Islet of Langerhans (tissue), 1 donor: ENCODE measurements around the gene PDE3A.
"Not testable (repeated sequence)": the region's sequence is repeated elsewhere in the genome, so short reads cannot be mapped to it uniquely, and the experiment has no call there.

Source experiments
- FAIRE-seq: peaks from one replicate; lab custom pipeline; 2011; peaks lifted over from hg19 to GRCh38; lab: Jason Lieb, UNC

The PDE3A gene

GRCh38 chr12:20368114-20368650 lies at the start of gene PDE3A:
Gene PDE3A, plus strand, starts transcription at chr12:20368537. Its CDS starts 748 bp downstream, at chr12:20369285.
- no peak for FAIRE-seq

- FAIRE-seq = no peak
Observed at GRCh38 chr12:20319366-20319765, 49.0 kb upstream of the PDE3A start.

DNA sequence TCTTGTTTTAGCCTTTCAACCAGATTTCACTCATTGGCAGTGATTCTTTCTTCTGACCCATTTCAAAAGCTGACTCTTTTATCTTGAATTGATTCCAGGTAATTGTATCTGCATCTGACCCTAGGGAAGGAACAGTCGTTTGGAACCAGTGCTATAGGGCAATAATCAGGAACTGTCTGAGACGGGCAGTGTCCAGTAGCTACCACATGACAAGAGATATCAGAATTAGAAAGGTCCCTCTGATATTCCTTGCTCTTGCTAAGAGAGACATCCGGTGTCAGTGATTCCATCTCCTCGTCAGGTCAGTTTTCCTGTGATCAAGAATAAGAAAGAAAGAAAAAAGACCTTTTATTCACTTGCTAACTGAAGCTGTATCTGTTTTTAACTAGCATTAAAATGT lies 47.8 kb upstream of the PDE3A start:
- FAIRE-seq = no peak

DNA sequence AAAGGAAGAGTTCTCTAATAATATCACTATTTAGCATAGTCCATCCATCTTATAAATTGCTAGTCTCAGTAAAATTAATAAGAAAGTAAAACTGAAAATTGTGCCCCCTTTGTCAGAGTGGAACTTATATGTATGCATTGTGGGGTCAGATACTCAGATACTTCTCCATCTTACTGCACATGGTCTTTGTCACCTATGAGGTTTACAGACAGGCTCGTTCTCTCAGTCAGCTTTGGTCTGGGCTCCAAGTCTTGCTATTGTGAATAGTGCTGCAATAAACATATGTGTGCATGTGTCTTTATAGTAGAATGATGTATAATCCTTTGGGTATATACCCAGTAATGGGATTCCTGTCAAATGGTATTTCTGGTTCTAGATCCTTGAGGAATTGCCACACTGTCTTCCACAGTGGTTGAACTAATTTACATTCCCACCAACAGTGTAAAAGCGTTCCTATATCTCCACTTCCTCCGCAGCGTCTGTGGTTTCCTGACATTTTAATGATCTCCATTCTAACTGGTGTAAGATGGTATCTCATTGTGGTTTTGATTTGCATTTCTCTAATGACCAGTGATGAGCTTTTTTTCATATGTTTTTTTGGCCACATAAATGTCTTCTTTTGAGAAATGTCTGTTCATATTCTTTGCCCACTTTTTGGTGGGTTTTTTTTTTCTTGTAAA lies 37.4 kb upstream of the PDE3A start:
- FAIRE-seq = not testable (repeated sequence)

DNA sequence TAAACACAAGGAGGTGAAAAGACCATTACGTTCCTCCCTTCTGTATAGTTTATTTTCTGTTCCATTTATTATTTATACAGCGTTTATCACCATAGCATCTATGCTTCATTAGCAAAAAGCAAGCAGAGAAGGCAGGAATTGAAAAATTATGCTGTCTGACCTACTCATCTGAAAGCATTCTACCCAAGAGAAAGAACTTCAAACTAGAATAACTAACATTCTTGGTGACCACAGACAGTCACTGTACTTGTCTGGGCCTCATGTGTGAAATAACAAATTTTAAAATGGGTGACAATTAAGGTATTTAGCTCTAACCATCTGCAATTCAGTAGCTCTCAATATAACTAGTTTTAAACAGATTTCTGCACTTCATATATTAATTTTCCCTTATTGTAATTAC lies 29.3 kb upstream of the PDE3A start:
- peak; percentile 41 for FAIRE-seq

GRCh38 chr12:20342111-20342510 lies 26.2 kb upstream of the PDE3A start:
- FAIRE-seq = no peak

DNA sequence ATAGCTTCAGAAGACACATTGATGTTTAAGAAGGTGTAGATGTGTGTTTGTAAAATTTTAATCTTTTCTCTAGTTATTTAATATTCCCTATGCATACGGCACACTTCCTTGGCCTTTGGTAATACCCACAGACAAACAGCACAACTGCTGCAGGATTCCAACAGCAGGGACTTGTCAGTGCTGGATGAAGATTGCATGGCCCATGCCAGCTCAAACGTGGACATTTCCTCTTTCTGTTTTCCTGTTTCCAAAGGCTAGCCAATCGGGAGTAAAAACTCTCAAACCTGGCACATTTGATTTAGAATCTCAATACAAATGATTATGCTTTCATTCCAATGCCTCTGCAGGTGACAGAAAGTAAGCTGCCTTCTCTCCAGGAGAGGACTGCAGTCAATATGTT lies 22.5 kb upstream of the PDE3A start:
- FAIRE-seq = no peak

DNA sequence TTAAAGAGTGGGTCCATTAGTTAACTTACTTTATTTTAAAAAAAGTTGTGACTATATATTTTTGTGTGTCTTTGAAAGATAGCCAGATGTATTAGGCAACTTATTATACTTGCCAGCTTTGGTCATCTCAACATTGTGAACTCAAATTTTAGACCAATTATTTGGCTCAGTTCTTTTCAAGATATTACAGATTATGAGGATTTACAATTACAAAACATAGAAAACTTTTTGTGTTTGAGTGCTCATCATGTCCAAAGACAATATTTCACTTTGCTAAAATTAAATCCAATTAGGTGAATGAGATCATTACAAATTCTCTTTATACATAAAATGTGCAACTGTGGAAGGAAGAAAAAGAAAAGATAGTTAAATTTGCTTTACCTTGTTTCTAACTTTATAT lies 18.3 kb upstream of the PDE3A start:
- FAIRE-seq = no peak

DNA sequence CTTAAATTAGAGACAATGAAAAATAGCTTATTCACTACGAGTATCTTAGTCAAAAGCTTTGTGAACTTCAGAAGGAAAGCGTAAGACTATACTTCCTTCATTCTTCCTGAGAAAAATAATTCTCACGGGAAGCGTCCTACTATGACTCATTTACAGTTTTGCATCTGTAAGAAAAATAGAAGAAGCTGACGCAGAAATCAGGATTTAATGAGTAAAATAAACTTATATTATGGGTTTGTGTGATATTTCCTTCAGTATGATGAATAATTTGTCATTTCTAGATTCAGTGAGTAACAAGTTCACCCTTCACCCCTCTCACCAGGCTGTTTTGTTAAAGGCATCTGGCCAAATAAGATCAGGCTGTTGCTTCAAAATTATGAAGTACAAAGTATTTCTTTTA lies 17.8 kb upstream of the PDE3A start:
- FAIRE-seq = no peak

DNA sequence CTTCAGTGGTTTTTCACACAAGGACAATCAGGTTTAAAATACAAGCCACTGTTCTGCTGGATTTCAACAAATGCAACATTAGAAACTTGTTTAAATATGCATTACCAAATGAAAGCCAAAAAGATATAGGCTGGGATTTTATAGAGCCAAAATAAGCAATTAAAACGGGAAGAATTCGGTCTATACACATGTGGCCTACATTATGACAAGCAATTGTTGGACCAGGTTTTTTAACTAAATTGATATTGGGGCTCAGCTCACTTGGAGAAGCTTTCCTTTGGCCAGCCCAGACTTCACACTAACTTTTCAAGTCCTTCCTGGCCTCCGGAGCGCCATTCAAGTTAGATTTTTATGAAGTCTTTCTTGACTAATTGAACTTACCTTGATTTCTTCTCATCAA lies 16.9 kb upstream of the PDE3A start:
- FAIRE-seq = no peak

- no peak for FAIRE-seq
Observed at GRCh38 chr12:20356048-20356447, 12.3 kb upstream of the PDE3A start.

DNA sequence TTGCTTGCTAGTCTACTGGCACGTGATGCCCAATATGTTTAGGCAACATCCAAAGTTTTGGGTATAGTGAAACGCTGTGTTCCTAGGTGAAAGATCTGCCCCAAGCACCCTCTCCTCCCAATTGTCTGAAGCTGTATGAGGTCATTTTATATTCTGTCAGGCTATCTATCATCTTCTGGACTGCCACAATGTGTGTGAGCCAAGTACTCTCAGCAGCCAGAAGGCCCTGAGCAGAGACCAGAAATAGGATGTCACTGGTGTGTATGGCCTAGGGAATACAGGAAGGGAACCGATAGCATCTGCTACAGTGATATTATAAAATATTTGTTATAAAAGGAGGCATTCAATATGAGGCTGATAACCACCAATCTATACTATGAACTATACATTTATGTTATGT lies 7.9 kb upstream of the PDE3A start:
- FAIRE-seq = no peak

- FAIRE-seq = no peak
Observed at GRCh38 chr12:20361416-20361815, 6.9 kb upstream of the PDE3A start.

DNA sequence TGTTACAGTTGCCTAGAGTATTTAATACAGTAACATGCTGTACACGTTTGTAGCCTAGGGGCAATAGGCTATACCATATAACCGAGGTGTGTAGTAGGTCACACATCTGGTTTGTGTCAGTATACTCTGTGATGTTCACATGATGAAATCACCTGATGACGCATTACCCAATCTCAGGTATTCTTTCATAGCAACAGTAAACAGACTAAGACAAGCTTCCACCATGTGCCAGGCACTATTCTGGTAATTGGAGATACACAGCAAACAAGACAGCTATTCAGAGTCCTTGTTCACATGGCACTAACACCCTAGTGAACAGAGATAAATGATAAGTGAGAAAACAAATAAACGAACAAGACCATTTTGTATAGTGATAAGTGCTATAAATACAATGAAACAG lies 3.8 kb upstream of the PDE3A start:
- FAIRE-seq = peak; percentile 82

GRCh38 chr12:20366776-20367409 lies 1.4 kb upstream of the PDE3A start:
- no peak for FAIRE-seq

DNA sequence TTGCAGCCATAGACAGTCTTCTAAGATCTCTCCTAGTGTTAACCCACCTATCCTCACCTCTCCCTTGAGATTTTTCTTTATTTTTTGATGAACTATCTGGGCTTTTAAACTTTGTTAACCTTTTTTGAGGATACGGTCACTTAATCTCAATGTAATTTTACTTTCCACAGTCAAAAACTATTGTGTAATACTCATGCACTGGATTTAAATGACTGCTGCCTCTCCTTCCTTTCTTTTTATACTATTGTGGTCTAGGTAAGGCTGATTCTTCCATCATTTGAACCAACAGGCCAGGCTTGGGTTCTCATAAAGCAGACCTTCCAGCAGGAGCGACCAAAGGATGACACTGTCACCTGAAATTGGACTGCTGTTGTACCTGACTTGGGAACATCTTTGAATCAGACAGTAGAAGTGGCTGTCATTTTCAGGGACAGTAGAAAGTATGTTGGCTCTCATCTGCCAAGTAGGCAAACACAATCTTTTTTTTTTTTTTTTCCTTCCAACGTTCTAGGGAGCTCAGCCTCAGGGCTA lies 689 bp upstream of the PDE3A start:
- FAIRE-seq = peak; percentile 43

DNA sequence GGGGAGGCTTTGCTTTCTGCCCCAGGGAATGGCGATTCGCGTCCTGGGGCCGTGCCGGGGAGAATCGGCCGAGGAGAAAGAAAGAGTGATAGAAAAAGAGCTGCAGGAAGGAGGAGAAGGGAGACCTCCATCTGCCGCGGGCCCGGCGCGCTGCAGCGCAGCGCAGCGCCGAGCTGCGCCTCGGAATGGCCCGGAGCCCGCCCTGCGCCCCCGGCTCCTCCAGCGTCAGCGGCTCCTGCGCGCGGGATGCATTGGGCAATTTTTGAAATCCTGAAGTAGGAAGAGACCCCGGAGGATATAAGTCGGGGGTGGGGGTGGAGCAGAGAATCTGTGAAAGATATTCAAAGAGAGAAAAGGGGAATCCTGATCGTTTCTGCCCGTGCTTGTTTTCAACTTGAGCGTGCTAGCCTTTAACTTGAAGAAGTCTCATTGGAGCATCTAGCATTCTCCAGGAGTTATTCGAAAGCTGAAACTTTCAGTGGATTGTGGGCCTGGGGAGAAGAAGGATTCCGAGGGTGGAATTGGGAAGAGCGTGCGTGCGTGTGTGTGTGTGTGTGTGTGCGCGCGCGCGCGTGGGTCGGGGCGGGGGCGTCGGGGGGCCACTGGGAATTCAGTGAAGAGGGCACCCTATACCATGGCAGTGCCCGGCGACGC lies 441 bp downstream of the PDE3A start:
- FAIRE-seq = no peak

- no peak for FAIRE-seq
Observed at GRCh38 chr12:20369305-20370013, 1.1 kb downstream of the PDE3A start.

- FAIRE-seq = peak; percentile 79
Observed at GRCh38 chr12:20370014-20370386, 1.7 kb downstream of the PDE3A start.

DNA sequence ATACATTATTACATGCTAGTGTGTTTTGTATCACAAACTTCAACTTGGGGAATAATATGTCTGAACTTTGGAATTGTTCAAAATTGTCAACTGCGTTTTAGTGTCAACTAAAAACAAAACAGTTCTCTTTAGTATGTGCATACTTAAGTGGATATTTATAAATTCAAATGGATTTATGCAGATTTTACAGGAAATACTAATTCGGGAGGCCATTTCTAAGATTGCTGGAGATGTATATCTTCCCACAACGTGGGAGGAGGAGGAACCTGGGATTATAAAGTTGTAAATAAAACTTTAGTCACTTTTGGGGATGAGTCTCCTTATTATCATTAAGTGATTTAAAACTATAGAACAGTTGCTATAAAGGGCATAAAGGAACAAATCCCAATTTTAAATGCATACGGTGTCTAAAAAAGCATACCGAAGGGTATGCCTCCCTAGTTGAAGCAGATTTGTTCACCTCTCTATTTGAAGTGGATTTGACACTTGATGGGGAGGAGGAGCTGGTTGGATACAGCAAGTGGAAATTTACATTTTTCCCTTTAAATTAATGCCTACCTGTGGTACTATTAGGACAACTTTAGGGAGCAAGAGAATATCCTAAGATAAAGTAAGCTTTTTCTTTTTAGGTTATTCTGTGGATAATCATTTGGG lies 2.7 kb downstream of the PDE3A start:
- FAIRE-seq = no peak

- FAIRE-seq = peak; percentile 58
Observed at GRCh38 chr12:20372326-20373096, 4.2 kb downstream of the PDE3A start.
